ENCODE results near the gene PEAK1.
"Not testable (repeated sequence)": the region's sequence is repeated elsewhere in the genome, so short reads cannot be mapped to it uniquely, and the experiment has no call there.

The PEAK1 gene

GRCh38 chr15:77168141-77168540 lies 251.8 kb downstream of the PEAK1 start:
- no peak for DNase-seq

- DNase-seq = no peak
These were observed 252.5 kb downstream of the PEAK1 start for GRCh38 chr15:77167406-77167805.

GRCh38 chr15:77163781-77164384 lies 256.0 kb downstream of the PEAK1 start:
- no peak for DNase-seq

- DNase-seq = no peak
These were observed 256.9 kb downstream of the PEAK1 start for GRCh38 chr15:77162872-77163633.

- no peak for DNase-seq
These were observed 259.1 kb downstream of the PEAK1 start for GRCh38 chr15:77160562-77161478.

- DNase-seq = not testable (repeated sequence)
These were observed 263.9 kb downstream of the PEAK1 start for GRCh38 chr15:77156000-77156399.

- no peak for DNase-seq
These were observed 271.7 kb downstream of the PEAK1 start for GRCh38 chr15:77148191-77148590.

GRCh38 chr15:77145370-77145769 lies 274.5 kb downstream of the PEAK1 start:
- no peak for DNase-seq

GRCh38 chr15:77144492-77145070 lies 275.3 kb downstream of the PEAK1 start:
- DNase-seq = no peak

GRCh38 chr15:77144026-77144425 lies 275.9 kb downstream of the PEAK1 start:
- no peak for DNase-seq

GRCh38 chr15:77143616-77144015 lies 276.3 kb downstream of the PEAK1 start:
- no peak for DNase-seq

GRCh38 chr15:77143191-77143590 lies 276.7 kb downstream of the PEAK1 start:
- DNase-seq = no peak

GRCh38 chr15:77140220-77140619 lies 279.7 kb downstream of the PEAK1 start:
- DNase-seq = no peak

- no peak for DNase-seq
These were observed 280.6 kb downstream of the PEAK1 start for GRCh38 chr15:77139312-77139711.

GRCh38 chr15:77138167-77138522 lies 281.8 kb downstream of the PEAK1 start:
- DNase-seq = no peak

- DNase-seq = no peak
These were observed 284.7 kb downstream of the PEAK1 start for GRCh38 chr15:77135181-77135580.

- DNase-seq = no peak
These were observed 289.5 kb downstream of the PEAK1 start for GRCh38 chr15:77130315-77130930.

- no peak for DNase-seq
These were observed 292.3 kb downstream of the PEAK1 start for GRCh38 chr15:77127626-77128025.

GRCh38 chr15:77126529-77127326 lies 293.2 kb downstream of the PEAK1 start:
- DNase-seq = no peak

- DNase-seq = no peak
These were observed 296.1 kb downstream of the PEAK1 start for GRCh38 chr15:77123854-77124253.

GRCh38 chr15:77122576-77122975 lies 297.3 kb downstream of the PEAK1 start:
- DNase-seq = no peak

GRCh38 chr15:77121599-77121998 lies 298.3 kb downstream of the PEAK1 start:
- DNase-seq = no peak

Measured in activated T-cell treated with anti-CD3 and anti-CD28 coated beads, Interleukin-2, amount 50 U/mL, for 1 hour (primary cell).